Activated CD8-positive, alpha-beta memory T cell treated with anti-CD3 and anti-CD28 coated beads, Interleukin-2, amount 50 U/mL, for 1 hour (primary cell): ENCODE results near the gene RSF1.

Experiments
- DNase-seq: peaks from one replicate; pipeline ENCODE4 v3.0.0-alpha.2; 2020; ENCODE audit errors: extremely low read depth

RSF1 gene

DNA sequence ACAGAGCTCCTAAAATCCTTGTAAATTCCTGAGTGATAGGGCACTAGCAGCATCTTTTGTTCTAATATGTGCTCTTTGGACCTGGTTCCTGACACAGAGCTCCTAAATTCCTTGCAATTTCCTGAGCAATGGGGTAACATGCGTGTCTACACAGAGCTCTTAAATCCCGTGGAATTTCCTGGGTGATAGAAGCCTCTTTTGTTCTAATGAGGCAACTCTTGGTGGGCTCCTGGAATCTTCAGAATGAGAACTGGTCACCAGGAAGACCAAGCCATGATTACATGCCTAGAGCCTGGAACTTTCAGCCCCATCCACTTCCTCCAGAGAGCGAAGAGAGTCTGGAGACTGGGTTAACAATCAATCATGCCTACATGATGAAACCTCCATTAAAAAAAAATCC is 19.0 kb downstream of the RSF1 start:
- no peak for DNase-seq

DNA sequence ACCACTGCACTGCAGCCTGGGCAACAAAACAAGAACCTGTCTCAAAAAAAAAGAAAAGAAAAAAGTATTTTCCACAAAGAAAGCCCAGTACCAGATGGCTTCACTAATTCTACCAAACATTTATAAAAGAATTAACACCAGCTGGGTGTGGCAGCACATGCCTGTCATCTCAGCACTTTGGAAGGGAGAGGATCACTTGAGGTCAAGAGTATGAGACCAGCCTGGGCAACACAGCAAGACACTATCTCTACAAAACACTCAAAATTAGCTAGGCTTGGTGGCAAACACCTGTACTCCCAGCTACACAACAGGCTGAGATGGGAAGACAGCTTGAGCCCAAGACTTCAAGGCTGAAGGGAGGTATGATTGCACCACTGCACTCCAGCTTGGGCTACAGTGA is 20.1 kb downstream of the RSF1 start:
- no peak for DNase-seq

DNA sequence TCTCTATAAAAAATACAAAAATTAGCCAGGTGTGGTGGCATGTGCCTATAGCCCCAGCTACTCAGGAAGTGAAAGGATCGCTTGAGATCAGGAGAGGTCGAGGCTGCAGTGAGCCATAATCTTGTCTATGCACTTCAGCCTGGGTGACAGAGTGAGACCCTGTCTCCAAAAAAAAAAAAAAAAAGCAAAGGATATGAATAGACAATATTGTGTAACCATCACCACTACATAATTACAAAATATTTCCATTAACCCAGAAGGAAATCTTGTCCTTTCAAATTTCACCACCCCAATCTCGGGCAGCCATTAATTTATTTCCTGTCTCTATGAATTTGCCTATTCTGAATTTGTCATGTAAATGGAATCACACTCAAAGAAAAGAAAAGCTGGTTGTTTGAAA is 21.2 kb downstream of the RSF1 start:
- no peak for DNase-seq

DNA sequence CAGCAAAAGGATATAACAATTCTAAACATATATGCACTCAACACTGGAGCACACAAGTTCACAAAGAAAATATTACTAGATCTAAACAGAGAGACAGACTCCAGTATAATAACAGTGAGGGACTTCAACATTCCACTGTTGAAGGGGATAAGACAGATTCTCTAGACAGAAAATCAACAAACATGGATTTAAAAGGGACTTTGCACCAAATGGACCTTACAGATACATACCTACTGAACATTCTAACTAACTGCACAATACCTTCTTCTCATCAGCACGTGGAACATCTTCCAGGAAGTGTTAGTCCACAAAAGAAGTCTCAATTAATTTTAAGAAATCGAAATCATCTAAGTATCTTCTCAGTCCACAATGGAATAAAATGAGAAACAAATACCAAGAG is 26.6 kb downstream of the RSF1 start:
- no peak for DNase-seq

DNA sequence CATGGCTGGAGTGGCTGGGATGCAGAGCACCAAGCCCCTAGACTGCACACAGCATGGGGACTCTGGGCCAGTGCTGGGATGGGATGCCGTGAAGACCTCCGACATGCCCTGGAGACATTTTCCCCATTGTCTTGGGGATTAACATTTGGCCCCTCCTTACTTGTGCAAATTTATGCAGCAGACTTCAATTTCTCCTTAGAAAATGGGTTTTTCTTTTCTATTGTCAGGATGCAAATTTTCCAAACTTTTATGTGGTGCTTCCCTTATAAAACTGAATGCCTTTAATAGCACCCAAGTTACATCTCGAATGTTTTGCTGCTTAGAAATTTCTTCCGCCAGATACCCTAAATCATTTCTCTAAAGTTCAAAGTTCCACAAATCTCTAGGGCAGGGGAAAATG is 29.2 kb downstream of the RSF1 start:
- DNase-seq: no peak

DNA sequence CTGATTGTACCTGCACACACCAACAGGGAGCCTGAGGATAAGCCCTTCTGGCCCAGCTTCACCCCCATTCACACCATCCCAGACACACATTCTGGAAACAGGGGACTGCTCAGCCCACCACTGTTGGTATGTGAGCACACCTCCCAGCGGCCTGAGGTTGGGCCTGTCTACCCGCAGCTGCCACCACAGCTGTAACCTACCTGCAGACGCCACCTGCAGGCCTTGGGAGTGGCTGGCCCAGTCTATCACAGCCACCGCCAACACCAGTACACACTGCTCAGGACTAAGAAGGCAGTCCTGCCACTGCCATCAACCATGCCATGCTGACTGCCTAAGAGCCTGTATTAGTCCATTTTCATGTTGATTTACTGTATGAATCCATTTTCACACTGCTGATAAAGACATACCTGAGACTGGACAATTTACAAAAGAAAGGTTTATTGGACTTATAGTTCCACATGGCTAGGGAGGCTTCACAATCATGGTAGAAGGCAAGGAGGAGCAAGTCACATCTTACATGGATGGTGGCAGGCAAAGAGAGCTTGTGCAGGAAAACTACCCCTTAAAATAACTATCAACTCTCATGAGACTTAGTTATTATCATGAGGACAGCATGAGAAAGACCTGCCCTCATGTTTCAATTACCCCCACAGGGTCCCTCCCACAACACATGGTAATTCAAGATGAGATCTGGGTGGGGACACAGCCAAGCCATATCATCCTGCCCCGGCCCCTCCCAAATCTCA is 30.6 kb downstream of the RSF1 start:
- no peak for DNase-seq

DNA sequence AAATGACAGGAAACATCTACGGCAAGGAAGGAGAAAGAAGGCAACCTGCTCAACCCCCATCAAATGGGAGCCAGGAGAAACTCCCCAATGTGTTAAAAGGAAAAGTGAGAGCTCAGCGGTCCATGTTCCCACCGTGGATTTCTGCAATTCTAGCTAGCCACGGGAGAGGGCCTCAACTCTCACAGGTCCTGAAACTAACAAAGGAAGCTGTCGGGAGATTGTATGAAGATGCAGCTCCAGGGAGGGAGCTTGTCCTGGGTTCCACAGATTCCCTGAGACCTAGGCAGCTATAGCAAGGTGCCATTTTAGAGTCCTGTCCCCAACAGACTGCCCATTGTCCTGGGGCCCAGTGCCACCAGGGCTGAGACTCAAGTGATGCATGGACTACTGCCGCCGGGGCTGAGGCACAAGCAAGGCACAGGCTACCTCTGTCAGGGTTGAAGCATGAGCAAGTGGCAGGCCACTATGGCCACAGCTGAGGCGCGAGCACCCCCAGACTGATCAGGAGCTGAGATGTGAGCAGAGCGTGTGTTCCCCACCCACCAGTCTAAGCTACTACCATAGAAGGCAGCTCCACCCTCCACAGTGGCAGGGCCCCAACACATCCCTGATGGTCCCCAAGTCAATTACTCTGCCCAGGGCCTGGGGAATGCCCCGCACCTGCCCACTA is 31.3 kb downstream of the RSF1 start:
- no peak for DNase-seq

DNA sequence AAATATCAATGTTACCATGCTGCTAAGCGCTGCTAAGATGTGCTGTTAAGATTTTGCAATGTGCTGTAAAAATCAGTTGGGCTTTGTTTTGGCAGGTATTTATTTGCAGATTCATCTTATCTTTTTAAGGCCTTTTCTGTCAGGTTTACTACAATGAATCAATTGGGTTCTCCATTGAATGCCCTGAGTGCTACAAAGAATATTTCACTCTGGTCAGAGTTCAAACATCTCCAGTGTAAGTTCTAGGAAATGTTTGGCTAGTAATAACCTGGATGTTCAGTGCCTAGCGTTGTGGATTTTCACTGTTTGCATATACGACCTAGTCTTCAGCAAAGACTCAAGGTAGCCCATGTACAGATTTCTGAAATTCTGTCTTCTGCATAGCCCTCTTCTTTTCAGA is 36.0 kb downstream of the RSF1 start:
- DNase-seq: no peak

DNA sequence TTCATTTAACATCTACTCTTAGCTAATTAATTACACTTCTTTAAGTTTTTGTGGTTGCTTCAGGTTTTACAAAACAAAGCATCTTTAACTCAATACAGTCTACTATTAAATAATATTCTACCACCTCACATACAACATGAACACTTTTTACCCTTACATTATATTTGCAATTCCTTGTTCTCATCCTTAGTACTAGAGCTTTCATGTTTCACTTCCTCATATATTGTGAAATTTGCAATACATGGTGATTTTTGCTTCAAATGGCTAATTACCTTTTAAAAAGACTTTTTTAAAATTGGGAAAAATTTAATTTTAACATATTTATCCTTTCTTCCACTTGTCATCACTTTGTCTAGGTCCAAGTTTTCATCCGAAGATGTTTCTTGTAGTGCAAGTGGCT is 37.5 kb downstream of the RSF1 start:
- DNase-seq: no peak

DNA sequence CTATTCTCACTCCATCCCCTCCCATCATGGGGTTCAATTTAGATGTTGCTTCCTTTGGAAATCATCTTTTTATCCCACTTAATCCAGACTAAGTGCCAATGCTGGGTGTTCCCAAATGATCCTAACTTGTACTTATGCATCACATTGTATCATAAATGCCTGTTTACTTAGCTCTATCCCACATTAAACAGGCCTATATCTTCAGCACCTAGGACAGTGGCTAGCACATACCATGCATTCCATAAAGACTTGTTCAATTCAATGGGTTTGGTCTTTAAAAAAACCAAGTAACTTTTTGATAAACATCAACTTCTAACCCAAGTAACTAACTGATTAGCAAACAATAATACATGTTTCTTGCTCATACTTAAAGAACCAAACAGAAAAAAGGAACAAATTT is 40.6 kb downstream of the RSF1 start:
- no peak for DNase-seq

DNA sequence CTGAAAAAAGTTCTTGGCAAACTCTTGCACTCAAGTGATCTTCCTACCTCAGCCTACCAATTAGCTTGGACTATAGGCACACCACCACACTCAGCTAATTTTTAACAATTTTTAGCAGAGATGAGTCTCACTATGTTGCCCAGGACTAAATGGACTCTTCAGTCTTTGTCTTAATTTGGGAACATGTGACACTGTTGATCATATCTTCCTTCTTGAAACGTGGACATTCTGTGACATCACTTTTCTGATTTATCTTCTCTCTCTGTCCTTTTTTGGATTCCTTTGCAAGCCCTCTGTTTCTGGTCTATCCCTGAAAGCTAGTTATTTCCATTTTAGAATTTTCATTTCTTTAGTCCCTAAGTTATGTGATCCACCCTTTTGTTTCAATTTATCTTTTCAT is 42.0 kb downstream of the RSF1 start:
- no peak for DNase-seq

DNA sequence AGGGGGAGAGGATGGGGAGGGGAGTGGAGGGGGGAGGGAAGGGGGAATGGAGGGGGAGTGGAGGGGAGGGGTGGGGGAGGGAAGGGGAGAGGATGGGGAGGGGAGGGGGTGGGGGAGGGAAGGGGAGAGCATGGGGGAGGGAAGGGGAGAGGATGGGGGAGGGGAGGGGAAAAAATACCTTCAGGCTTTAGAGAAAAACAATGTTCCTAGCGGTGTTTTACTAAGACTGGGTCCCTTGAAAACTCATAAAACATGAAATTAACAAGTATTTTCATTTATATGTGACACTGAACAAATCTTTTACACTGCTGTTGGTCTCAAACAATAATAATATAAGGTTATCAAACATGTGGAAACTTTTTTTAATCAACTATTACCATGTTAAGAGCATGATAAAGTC is 42.4 kb downstream of the RSF1 start:
- DNase-seq: no peak

DNA sequence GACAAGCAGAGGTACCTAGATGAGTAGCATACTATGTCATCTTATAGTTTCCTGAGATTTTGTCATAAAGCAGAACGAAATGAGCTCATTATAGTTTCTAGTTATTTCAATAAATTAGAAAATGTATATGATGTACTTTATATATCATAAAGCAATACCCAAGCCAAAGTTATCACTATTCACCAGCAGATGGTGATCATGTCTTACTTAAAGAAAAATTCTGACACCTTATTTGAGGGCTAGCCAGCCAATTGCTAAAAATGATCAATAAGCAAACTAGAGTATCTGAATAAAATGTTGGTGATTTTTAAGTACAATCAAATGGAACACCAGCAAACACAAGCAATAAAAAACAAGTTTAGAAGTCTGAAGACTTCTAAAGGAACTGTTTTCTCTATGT is 44.1 kb downstream of the RSF1 start:
- no peak for DNase-seq

DNA sequence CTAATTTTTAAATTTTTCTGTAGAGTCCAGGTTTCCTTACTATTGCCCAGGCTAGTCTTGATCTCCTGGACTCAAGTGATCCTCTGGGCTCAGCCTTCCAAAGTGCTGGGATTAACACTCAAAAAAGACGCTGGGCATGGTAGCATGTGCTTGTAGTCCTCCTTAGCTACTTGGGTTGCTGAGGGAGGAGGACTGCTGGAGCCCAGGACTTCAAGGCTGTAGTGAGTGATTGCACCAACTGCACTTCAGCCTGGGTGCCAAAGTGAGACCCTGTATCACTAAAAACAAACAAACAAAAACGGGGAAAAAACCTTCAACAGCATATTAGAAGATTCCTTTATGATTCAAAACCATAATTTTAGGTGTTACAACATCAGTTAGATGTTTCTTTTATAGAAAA is 44.6 kb downstream of the RSF1 start:
- no peak for DNase-seq

DNA sequence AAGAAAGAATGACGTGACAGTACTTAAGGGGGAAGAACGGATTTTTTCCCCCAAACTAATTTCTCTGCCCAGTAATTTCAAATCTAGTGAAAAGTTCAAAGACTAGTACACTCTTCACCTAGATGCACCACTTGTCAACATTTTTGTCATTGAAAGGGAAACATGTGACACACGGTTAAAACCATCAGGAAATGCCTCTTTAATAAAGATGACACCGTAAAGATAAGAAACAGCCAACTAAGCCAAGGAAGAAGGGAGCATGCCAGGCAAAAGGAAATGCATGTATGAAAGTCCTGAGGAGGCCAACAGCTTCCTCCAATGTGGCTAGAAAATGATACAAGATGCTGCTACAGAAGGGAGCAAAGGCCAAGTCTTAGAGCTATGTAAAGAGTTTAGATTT is 49.4 kb downstream of the RSF1 start:
- no peak for DNase-seq

DNA sequence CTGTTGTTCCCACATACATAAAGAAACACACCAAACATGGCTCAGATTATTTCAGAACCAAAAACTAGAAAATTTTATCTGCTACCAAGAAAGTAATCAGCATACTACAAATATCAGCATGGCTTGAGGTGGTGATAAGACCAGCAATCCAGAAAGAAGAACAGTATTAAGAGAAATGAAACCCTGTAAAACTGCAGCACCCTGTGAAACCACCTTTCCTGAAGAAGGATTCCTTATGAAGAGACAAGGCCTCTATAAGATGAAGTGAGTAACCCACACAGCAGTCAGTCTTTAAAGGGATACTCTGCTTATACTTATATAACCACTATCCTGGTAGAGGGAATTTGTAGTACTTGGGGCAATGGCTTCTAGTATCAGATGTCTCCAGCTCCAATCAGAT is 49.9 kb downstream of the RSF1 start:
- no peak for DNase-seq

DNA sequence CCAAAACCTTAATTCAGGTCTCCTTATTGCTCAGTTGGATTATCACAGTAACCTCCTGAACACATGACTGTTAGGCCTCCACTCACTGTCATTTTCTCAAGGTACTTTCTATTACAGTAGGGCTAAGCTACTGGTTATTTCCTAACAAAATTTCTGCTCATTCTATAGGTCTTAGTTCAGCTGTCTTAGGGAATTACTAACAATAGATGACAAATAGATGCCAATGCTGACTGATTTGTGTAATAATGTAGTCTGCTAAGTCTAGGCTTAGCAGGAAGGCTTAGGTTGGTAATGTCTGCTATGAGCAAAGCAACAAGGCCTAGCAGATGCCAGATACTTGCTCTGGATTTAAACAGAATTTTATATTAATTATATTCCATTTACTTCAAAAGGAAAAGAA is 58.1 kb downstream of the RSF1 start:
- DNase-seq: no peak

DNA sequence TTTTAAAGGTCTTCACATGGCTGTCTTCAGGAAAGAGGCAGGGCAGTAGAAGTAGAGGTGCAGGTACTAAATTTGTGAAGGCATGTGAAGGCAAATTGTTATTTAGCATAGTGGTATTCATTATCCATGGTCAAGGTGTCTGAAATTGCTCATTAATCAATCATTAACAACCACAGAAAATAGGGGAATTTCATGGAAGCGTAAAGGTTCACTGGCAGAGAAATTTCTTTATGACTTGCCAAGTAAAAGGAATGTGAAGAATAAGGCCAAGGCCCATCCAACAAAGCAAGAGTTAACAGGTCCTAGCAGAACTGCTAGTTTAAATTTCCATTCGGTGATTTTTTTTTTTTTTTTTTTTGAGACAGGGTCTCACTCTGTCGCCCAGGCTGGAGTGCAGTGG is 59.0 kb downstream of the RSF1 start:
- DNase-seq: no peak

DNA sequence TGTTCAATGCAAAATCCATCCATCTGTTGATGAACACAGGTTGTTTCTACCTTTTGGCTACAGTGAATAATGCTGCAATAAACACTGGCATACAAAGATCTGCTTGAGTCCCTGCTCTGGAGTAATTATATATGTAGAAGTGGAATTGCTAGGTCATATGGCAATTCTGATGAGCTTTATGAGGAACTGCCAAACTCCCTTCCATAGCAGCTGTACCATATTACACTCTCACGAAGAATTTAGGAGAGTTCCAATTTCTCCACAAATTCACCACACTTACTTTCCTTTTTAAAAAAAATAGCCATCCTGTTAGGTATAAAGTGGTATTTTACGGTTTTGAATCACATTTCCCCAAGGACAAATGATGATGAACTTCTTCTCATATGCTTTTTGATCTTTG is 62.2 kb downstream of the RSF1 start:
- no peak for DNase-seq

DNA sequence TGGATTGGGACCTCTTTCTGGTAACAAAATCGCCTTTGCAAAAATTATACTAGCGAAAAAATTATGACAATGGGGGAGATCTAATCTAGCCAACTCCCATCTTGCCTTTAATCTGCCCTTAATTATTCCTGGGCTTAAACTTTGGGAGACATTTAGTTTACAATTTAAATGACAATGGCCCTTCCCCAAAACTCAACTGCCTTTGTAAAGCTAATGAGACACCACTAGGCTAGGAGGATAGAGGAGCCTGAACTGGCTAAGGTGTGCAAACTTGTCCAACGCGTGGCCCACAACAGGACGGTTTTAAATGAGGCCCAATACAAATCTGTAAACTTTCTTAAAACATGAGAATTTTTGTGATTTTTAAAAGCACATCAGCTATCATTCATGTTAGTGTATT is 67.3 kb downstream of the RSF1 start:
- DNase-seq: no peak

DNA sequence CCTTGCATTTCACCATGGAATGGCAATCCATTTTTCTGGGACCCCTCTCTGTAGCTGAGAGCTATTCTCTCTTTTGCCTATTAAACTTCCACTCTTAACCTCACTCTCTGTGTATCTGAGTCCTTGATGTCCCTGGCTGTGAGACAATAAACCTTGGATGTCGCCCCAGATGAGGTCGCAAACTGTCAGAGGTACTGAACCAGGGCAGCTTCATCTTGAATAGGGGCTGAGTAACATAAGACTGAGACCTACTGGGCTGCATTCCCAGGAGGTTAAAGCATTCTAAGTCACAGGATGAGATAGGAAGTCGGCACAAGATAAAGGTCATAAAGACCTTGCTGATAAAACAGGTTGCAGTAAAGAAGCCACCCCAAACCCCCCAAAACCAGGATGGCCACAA is 68.0 kb downstream of the RSF1 start:
- no peak for DNase-seq

DNA sequence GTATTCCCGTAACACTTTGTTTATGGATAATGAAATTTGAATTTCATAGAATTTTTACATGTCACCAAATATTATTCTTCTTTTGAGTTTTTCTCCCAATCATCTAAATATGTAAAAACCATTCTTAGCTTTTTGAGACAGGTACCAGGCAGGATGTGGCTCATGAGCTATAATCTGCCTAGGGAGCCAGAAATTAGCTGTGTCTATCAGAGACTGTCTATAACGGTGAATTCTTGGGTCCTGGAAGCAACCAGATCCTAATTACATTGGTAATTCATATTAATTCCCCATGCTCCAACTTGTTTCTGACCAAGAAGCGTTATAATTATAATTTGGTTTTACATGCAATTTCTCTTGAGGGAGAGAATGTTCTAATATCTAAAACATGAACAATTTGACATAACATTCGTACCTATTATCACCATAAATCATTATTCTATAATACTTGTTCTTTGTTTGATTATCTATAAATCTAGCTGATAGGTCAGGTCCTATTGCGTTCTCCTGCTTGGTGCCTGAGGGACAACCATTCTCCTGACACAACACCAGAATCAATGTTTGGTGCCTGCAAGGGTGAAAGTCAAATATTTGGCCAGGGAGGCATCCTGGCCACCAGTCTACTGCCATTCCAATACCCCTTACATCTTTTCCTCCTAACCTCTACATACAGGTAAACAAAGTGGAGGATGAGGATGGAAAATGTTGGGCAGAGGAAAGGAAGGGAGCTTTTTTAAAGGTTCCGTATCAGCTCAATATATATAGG is 69.9 kb downstream of the RSF1 start:
- DNase-seq: no peak

DNA sequence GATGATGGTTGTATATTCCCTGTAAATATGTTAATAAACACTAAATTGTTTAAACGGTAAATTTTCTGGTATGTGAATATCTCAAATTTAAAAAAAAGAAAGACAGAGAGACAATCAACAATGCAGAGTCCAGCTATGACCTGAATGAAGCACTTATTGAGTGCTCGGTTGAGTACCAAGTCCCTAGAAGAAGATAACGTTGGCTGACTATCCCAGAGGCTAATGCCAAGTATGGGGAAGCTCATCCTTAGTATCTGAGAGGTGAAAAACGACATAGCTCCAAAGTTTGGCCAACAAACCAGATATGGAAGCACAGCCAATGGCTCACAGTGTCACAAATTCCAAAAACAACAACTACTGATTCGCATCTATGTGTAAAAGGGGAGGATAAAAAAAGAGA is 71.3 kb downstream of the RSF1 start:
- DNase-seq: no peak
